Measurements from ENCODE around the gene HTRA2.

The HTRA2 gene

DNA sequence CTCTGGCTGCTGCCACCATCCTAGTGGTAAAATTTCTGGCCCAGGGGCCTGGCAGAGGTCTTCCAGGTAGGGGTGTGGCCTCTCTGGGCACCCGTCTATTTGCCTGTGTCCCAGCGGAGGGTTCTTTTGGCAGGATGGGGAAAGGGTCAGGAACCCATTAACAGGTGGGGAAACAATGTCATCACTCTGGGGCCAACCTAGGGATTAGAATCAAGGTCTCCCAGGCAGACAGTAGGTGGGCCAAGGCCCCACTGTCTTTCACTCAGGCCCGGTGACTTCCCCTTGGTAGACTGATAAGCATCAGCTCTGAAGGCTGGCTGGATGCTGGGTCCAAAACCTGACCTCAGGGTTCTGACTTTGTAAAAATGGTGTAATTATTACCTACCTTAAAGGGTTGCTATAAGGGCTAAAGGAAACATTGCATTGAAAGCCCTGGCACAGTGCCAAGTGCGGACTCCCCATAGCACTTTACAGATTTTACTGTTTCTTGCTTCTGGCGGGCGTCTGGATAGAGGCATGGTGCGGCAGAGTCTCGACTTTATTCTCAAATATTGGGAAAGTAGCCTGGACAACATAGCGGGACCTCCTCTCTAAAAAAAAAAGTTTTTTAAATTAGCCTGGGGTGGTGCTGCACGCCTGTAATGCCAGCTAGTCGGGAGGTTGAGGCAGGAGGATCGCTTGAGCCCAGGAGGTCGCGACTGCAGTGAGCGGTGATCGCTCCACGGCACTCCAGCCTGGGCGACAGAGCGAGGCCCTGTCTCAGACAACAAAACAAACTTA lies 32.5 kb upstream of the HTRA2 start:
- peaks cover 3% of the 10 kb centered on the region; the same call in 1 of the 2 replicates for H3K27me3 ChIP-seq (ENCODE audit: insufficient read depth, low read depth)
- no peaks in the 10 kb centered on the region for H4K20me1 ChIP-seq (ENCODE audit: insufficient read depth)
- no peaks in the 10 kb centered on the region for H3K36me3 ChIP-seq (ENCODE audit: insufficient read depth)
- no peak overlapping the region for H3K4me2 ChIP-seq
- H3K9ac ChIP-seq, result no peak overlapping the region
- no peak overlapping the region for H3K27ac ChIP-seq
- H2AFZ ChIP-seq (ENCODE audit: low read depth), result no peak overlapping the region
- H3K4me3 ChIP-seq (IDR thresholded peaks at IDR 0.05; ENCODE audit: insufficient read depth, low read depth, low read length), result no peak overlapping the region
- peaks cover 5% of the 10 kb centered on the region for H3K4me1 ChIP-seq (ENCODE audit: low read depth, poor library complexity, severe bottlenecking)
- TF ChIP-seq, protein P1, sequence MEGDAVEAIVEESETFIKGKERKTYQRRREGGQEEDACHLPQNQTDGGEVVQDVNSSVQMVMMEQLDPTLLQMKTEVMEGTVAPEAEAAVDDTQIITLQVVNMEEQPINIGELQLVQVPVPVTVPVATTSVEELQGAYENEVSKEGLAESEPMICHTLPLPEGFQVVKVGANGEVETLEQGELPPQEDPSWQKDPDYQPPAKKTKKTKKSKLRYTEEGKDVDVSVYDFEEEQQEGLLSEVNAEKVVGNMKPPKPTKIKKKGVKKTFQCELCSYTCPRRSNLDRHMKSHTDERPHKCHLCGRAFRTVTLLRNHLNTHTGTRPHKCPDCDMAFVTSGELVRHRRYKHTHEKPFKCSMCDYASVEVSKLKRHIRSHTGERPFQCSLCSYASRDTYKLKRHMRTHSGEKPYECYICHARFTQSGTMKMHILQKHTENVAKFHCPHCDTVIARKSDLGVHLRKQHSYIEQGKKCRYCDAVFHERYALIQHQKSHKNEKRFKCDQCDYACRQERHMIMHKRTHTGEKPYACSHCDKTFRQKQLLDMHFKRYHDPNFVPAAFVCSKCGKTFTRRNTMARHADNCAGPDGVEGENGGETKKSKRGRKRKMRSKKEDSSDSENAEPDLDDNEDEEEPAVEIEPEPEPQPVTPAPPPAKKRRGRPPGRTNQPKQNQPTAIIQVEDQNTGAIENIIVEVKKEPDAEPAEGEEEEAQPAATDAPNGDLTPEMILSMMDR (conservative IDR thresholded peaks at IDR 0.05; ENCODE audit: low read depth, low read length), result no peak
- H3K79me2 ChIP-seq (ENCODE audit: insufficient read depth, low read depth), result no peaks in the 10 kb centered on the region

DNA sequence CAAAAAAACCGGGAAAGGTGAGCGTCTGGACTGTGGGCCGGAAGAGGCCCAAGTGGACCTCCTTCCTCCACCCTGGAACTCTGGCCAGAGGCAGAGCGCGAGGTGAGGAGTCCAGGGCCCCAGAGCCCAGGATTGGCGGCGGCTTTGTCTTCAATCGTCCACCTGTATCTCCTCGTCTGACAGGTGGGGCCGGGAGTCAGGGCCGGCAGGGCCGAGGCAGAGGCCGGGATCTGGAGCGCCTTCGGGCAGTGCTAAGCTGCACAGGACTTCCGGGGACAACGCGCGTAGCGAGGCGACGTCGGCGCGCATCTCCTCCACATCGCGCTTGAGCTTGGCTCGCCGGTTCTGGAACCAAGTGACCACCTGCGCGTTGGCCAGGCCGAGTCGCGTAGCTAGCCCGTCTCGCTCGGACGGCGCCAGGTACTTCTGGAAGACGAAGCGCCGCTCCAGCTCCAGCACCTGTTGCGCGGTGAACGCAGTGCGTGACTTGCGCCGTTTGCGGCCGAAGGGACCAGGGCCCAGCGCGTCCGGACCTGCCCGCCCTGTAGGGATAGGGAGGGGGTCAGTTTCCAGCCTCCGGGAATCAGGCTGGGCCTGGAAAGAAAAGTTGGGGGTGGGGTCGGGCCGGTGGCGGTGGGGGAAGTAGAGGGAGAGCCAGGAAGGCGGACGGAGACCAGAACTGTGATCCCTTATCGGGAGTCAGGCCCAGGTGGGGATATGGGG lies 31.8 kb upstream of the HTRA2 start:
- Histone ChIP-seq H3K4me3 (IDR thresholded peaks at IDR 0.05; ENCODE audit: insufficient read depth, low read depth, low read length) (no peak overlapping the region), H2AFZ (ENCODE audit: low read depth) (no peak overlapping the region), H3K4me2 (no peak overlapping the region), H3K27me3 (ENCODE audit: insufficient read depth, low read depth) (peaks cover 10% of the 10 kb centered on the region; the same call in 1 of the 2 replicates), H3K9ac (no peak overlapping the region), H3K36me3 (ENCODE audit: insufficient read depth) (no peaks in the 10 kb centered on the region), H3K4me1 (ENCODE audit: low read depth, poor library complexity, severe bottlenecking) (peaks cover 10% of the 10 kb centered on the region), H3K27ac (no peak overlapping the region), H4K20me1 (ENCODE audit: insufficient read depth) (no peaks in the 10 kb centered on the region), H3K79me2 (ENCODE audit: insufficient read depth, low read depth) (no peaks in the 10 kb centered on the region)
- TF ChIP-seq, protein P1 (conservative IDR thresholded peaks at IDR 0.05; ENCODE audit: low read depth, low read length), result no peak

DNA sequence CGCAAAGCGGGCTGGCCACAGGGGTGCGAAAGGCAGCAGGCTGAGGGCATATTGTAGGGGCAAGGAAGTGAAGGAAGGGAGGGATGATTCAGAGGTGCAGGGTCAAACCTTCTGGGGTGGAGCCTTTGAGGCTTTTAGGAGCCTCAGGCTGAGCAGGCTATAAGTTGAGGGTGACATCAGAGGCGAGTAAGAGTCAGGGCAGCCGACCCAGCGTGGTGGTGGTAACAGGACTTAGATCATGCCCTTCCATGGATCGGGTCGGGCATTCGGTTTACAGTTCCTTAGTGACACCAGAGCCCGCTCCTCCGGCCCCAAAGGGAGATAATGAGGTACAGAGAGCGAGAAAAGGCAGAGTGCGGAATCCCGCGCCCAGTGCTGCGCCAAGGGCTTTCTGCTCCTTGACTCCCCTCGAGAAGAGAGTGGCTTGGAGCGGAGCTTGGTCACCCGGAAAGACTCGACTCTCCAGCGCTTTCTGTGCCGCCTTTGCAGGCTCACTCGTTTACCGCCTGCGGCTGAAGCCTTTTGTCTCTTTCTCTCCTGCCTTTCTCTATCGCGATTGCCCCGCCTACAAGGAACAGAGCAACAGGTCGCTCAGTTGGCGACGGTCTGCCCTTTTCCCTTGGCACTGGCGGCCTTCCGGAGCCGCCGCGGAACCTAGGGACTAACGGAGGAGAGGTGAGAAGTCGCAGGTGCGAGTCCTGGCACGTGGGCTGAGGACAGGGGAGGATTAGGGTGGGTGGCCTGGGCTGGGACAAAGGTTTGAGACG lies 31.1 kb upstream of the HTRA2 start:
- H2AFZ ChIP-seq (ENCODE audit: low read depth), result no peak overlapping the region
- TF ChIP-seq, protein P1 (conservative IDR thresholded peaks at IDR 0.05; ENCODE audit: low read depth, low read length), result no peak
- no peak overlapping the region for H3K9ac ChIP-seq
- no peaks in the 10 kb centered on the region for H3K79me2 ChIP-seq (ENCODE audit: insufficient read depth, low read depth)
- no peaks in the 10 kb centered on the region for H3K36me3 ChIP-seq (ENCODE audit: insufficient read depth)
- H3K4me1 ChIP-seq (ENCODE audit: low read depth, poor library complexity, severe bottlenecking), result peaks cover 10% of the 10 kb centered on the region
- no peaks in the 10 kb centered on the region for H4K20me1 ChIP-seq (ENCODE audit: insufficient read depth)
- H3K4me3 ChIP-seq (IDR thresholded peaks at IDR 0.05; ENCODE audit: insufficient read depth, low read depth, low read length), result no peak overlapping the region
- H3K27me3 ChIP-seq (ENCODE audit: insufficient read depth, low read depth), result peaks cover 12% of the 10 kb centered on the region; the same call in 1 of the 2 replicates
- no peak overlapping the region for H3K27ac ChIP-seq
- no peak overlapping the region for H3K4me2 ChIP-seq

DNA sequence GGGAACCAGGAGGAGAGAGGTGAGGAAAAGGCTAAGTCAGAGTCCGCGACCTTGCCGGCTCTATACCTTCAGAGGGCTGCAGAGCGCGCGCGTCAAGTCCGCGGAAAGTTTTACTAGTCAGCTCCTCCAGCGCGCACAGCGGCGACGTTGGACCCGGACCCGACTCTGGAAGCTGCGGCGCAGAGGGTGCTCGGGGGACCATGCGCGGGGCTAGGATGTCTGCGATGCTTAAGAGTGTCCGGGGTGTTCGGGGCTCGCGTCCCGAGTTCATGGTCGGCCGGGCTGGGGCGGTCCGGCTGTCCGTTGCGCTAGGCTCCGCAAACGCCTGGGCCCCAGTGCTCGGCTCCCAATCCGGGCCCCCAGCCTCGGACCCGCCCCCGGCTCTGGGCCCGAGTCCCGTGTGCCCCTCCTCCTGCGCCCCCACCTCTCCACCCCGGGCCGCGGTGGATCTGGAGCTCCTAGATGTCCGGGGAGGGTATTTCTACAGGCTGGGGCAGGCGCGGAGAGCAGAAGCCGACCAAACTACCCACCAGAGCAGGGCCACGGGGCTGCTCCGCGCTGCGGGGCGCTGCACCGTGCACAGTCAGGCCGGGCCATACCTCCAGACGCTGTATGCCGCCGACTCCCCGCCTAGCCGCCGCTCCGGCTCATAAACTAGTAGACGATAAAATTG lies 30.3 kb upstream of the HTRA2 start, which contains the start of gene LBX2:
TSS of gene LBX2 (minus strand) at position 337 of the 673 bp plus-strand sequence. CDS start at position 271, 66 bp downstream.
- Histone ChIP-seq H3K27me3 (ENCODE audit: insufficient read depth, low read depth) (peaks cover 12% of the 10 kb centered on the region; the same call in 1 of the 2 replicates), H3K4me3 (IDR thresholded peaks at IDR 0.05; ENCODE audit: insufficient read depth, low read depth, low read length) (no peak within 1 kb of the TSS), H3K79me2 (ENCODE audit: insufficient read depth, low read depth) (no peaks in the 10 kb centered on the region), H3K27ac (no peak within 1 kb of the TSS), H3K4me1 (ENCODE audit: low read depth, poor library complexity, severe bottlenecking) (peaks cover 10% of the 10 kb centered on the region), H2AFZ (ENCODE audit: low read depth) (no peak within 1 kb of the TSS), H3K4me2 (no peak within 1 kb of the TSS), H3K36me3 (ENCODE audit: insufficient read depth) (no peaks in the 10 kb centered on the region), H4K20me1 (ENCODE audit: insufficient read depth) (no peaks in the 10 kb centered on the region), H3K9ac (no peak within 1 kb of the TSS)
- TF ChIP-seq, protein P1 (conservative IDR thresholded peaks at IDR 0.05; ENCODE audit: low read depth, low read length), result no peak
